Cardiac muscle cell (in vitro differentiated cells and primary cell): ENCODE results near the gene PPP1R1B. TPM values are rescaled to one million over a fixed set of nuclear protein-coding genes. Genes with fewer than 3 reads are reported as not detected.

Experiments used
- DNase-seq, 2 donors: peaks; one replicate each; pipeline versions ENCODE4 v3.0.0 to v3.0.0-alpha.2; 2010 to 2017; ENCODE audit warnings: low read depth in 1 of 2, low spot score in 1 of 2
- H3K27ac ChIP-seq: fragments of 200-600 bp; sonication (generic); 2 replicates; pipeline ENCODE4 v1.5.1; 2016
- H3K27me3 ChIP-seq: fragments of 200-600 bp; sonication (generic); 2 replicates; pipeline ENCODE4 v1.6.0; 2016; ENCODE audit warnings: control low read depth
- H3K36me3 ChIP-seq: fragments of 200-600 bp; sonication (generic); 2 replicates; pipeline ENCODE4 v1.5.1; 2016; ENCODE audit warnings: control low read depth
- H3K4me1 ChIP-seq: fragments of 200-600 bp; sonication (generic); 2 replicates; pipeline ENCODE4 v1.8.1; 2017; ENCODE audit warnings: low read depth, mild to moderate bottlenecking, mixed run types
- H3K4me3 ChIP-seq: fragments of 200-600 bp; sonication (generic); 2 replicates; pipeline ENCODE4 v1.5.1; 2016; ENCODE audit warnings: mild to moderate bottlenecking
- H3K9me3 ChIP-seq: fragments of 200-600 bp; sonication (generic); 2 replicates; pipeline ENCODE4 v1.5.1; 2017; ENCODE audit warnings: low read depth, mild to moderate bottlenecking, control low read depth
- CTCF ChIP-seq: IDR thresholded peaks from 2 replicates; pipeline ENCODE4 v1.5.1; 2012; ENCODE audit warnings: low read depth, mild to moderate bottlenecking, low read length
- polyA plus RNA-seq: library from polyadenylated mRNA; unstranded; fragments of >200 nt; fragmentation: Nextera tagmentation; extraction: Ambion mirVana; gene quantifications from 2 replicates; pipeline ENCODE4 v1.2.1, GENCODE V29; 2016
- total RNA-seq: library from RNA; depleted of rRNA; stranded (reverse); fragments of >200 nt; gene quantifications from 2 replicates; pipeline ENCODE4 v1.2.3, GENCODE V29; 2016

Gene PPP1R1B
- total and polyA plus RNA-seq, 2 experiments from 2014 or later: 7.6 to 17.7 TPM

DNA sequence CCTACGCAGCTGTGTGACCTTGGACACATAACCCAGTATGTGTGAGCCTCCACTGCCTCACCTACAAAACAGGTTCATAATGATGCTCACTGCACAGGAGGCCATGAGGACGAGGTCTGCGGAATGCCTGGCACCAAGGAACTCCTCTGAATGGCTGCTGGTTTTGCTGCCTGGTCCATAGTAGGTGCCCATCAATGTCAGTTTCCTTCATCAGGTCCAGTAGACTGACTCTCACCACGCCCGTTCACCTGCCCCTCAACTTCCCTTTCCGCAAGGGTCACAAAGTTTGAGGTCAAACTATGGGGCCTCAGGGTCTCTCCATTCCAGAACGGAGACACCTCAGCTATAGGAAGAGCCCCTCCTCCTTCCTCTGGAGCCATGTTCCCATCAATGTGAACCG lies 50.3 kb downstream of the PPP1R1B start:
- Histone ChIP-seq H3K4me3 (no peak overlapping the region), H3K9me3 (no peaks in the 10 kb centered on the region), H3K36me3 (no peaks in the 10 kb centered on the region), H3K4me1 (peaks cover 57% of the 10 kb centered on the region), H3K27me3 (no peaks in the 10 kb centered on the region), H3K27ac (peak overlapping the region; percentile 98)
- TF ChIP-seq CTCF: no peak
- DNase-seq: no peak

GRCh38 chr17:39677542-39678339 lies 51.0 kb downstream of the PPP1R1B start:
- Histone ChIP-seq H3K4me3 (no peak overlapping the region), H3K9me3 (no peaks in the 10 kb centered on the region), H3K36me3 (no peaks in the 10 kb centered on the region), H3K27me3 (no peaks in the 10 kb centered on the region), H3K4me1 (peaks cover 57% of the 10 kb centered on the region), H3K27ac (peak overlapping the region; percentile 98)
- peak in 1 of 2 donors; percentile 95 for DNase-seq
- no peak for TF ChIP-seq CTCF

DNA sequence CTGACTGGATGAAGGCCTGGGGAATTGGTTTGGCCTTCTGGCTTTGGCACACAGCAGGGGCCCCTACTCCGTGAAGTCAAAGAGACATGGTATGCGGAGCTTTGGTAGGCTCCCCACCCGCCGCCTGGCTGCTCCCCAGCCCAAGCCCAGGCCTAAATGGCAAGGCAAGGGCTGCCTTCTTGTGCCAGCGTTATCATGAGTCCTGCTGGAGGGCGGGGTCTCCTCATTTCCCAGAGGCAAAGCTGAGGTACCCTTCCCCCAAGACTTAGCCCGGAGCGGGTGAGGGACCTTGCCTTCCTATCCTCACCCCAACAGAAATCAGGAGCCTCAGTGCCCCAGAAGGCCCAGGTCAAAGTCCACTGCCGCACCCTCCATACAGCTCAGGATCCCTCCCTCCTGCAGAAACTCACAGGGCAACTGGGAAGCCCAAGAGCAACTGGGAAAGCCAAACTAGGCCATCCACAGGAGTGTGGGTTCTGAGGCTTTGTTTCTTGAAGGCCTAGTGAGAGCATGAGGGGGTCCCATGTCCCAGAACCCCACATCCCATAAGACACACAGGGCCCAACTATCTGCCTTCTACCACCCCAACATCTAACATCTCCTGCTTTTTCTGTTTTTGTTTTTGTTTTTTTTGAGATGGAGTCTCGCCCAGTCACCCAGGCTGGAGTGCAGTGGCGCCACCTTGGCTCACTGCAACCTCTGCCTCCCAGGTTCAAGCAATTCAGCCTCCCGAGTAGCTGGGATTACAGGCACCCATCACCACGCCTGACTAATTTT lies 51.8 kb downstream of the PPP1R1B start:
- no peaks in the 10 kb centered on the region for H3K36me3 ChIP-seq
- no peak overlapping the region for H3K4me3 ChIP-seq
- TF ChIP-seq CTCF: no peak
- peak overlapping the region; percentile 98 for H3K27ac ChIP-seq
- no peaks in the 10 kb centered on the region for H3K9me3 ChIP-seq
- H3K27me3 ChIP-seq: no peaks in the 10 kb centered on the region
- peaks cover 57% of the 10 kb centered on the region for H3K4me1 ChIP-seq
- no peak for DNase-seq

DNA sequence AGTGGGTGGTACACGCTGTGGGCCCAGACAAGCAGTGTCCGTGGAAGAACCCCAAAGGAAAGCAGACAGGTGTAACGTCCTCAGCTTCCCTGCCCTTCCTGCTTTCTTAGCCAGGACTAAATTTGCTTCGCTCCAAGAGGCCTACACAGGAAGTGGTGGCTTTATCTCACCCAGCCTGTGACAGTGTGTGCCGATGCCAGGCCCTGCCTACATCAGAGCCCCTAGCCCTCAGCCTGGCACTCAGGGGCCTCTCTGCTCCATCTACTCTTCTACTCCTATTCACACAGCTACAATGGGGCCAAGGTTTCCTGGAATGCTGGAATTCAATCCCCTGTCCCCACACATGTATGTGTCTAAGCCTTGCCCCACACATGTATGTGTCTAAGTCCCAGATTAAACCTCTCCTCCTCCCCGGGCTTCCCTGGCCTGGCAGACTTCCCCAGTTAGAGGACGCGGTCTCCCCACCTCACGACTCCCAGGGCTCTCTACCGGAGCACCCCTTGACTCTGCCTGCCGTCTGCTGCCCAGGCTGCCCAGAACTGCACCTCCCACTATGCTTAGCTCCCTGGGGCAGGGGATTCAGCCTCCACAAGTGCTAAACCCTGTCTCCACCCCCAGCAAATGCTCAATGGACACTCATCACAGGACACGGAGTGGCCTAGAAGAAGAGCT lies 52.9 kb downstream of the PPP1R1B start:
- Histone ChIP-seq H3K27ac (peak overlapping the region; percentile 98), H3K4me1 (peaks cover 51% of the 10 kb centered on the region), H3K27me3 (no peaks in the 10 kb centered on the region)

More for the DNA sequence above, 52.9 kb downstream of the PPP1R1B start:
- Histone ChIP-seq H3K4me3 (no peak overlapping the region), H3K9me3 (no peaks in the 10 kb centered on the region), H3K36me3 (no peaks in the 10 kb centered on the region)
- TF ChIP-seq CTCF: no peak
- DNase-seq: no peak
